Gastrocnemius medialis (tissue), 4 donors: ENCODE results near the gene WWOX.

Source experiments
- POLR2A ChIP-seq, 2 donors: fragments of 450-650 bp; IDR thresholded peaks; one replicate each; pipeline ENCODE4 v1.6.1; 2017; ENCODE audit warnings: antibody characterized with exemption in 2 of 2, mild to moderate bottlenecking in 2 of 2, moderate library complexity in 2 of 2
- TF ChIP-seq, protein P1 (sequence below), 5 experiments: fragments of 450-650 bp in 3 of 5; fragments of 200-600 bp in 2 of 5; sonication (generic) in 2 of 5; IDR thresholded peaks in 4 of 5; conservative IDR thresholded peaks in 1 of 5; 1 replicate in 4 of 5; 2 replicates in 1 of 5; pipeline ENCODE4 v1.5.1; 2016 to 2019; ENCODE audit warnings: antibody characterized with exemption in 5 of 5, mild to moderate bottlenecking in 3 of 5, moderate library complexity in 3 of 5

DNA sequence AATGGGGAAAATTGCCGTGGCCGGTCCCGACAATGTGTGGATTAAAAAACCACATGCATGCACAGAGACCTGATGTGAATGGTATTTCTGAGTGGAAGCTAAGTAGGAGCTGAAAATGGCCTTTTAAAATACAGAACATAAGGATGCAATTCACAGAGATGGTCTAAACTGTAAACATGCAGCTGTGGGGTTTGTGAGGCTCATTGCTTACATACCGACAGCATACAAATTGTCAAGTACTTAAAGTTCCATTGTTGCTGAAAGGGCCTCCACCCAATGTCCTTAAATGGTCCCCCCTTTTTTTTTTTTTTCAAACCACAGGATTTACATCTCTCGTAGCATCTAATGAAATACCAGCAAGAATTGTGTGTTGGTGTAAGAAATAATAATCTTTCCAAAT, 977.9 kb downstream of the WWOX start:
- TF ChIP-seq, protein P1, sequence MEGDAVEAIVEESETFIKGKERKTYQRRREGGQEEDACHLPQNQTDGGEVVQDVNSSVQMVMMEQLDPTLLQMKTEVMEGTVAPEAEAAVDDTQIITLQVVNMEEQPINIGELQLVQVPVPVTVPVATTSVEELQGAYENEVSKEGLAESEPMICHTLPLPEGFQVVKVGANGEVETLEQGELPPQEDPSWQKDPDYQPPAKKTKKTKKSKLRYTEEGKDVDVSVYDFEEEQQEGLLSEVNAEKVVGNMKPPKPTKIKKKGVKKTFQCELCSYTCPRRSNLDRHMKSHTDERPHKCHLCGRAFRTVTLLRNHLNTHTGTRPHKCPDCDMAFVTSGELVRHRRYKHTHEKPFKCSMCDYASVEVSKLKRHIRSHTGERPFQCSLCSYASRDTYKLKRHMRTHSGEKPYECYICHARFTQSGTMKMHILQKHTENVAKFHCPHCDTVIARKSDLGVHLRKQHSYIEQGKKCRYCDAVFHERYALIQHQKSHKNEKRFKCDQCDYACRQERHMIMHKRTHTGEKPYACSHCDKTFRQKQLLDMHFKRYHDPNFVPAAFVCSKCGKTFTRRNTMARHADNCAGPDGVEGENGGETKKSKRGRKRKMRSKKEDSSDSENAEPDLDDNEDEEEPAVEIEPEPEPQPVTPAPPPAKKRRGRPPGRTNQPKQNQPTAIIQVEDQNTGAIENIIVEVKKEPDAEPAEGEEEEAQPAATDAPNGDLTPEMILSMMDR (IDR thresholded peaks at IDR 0.05 in 4 of 5, conservative IDR thresholded peaks at IDR 0.05 in 1 of 5), result no peak
- TF ChIP-seq POLR2A (IDR thresholded peaks at IDR 0.05), result no peak
